ENCODE measurements around the gene NEIL1.
"Not testable (repeated sequence)": the region's sequence is repeated elsewhere in the genome, so short reads cannot be mapped to it uniquely, and the experiment has no call there.

NEIL1 gene

GRCh38 chr15:75371901-75372688 is 25.3 kb downstream of the NEIL1 start:
- DNase-seq (ENCODE audit: low read depth in 2 of 2) = no peak

GRCh38 chr15:75380773-75381172 is 33.9 kb downstream of the NEIL1 start:
- DNase-seq (ENCODE audit: low read depth in 2 of 2) = no peak

- DNase-seq (ENCODE audit: low read depth in 2 of 2) = not testable (repeated sequence)
These were observed 37.1 kb downstream of the NEIL1 start for GRCh38 chr15:75383986-75384385.

DNA sequence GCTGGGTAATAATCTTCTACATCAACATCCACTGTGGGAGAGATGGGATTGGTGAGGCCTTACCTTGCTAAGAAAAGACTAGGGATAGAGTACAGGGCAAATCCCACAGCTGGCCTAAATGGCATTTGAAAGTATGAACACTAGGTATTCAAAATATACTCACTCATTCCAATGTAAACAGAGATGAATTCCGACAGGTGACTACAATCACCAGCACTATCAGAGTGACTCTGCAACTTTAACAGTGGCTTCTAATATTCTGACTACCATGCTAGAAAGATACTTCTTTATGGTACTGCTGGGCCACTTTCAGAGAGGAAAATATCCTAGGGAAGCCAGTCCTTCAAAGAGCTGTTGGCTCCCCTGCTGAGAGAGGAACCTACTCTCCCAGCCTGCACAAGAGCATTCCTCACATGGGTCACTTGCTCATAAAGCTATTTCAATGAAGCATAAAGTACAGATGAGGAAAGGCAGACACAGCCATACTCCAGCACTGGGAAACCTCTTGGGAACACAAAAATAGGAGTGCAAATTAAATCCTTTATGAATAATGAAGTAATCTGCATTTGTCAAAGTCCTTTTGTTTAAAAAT is 43.0 kb downstream of the NEIL1 start:
- DNase-seq (ENCODE audit: low read depth in 2 of 2) = no peak

- DNase-seq (ENCODE audit: low read depth in 2 of 2) = no peak
These were observed 50.7 kb downstream of the NEIL1 start for GRCh38 chr15:75397494-75397893.

DNA sequence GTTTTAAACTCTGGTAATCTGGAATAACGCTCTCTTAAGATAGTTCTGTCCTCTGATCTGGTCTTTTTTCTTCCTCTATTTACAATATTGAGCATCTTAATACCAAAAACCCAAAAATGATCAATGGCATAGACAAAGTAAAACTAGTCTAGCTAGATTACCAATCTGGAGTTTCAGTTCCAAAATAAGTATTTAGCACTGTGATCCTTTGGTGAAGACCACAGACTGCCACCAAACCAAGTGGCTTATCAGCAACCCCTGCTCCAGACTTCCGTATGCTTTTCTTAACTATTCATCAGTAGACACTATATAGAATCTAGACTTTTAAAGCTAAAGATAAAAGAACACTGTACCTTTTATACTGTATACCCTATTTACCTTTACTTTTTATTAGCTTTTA is 57.1 kb downstream of the NEIL1 start:
- no peak for DNase-seq (ENCODE audit: low read depth in 2 of 2)
